Thoracic aorta (tissue), 2 donors: ENCODE measurements around the gene OR9Q2. TPM values are rescaled to one million over a fixed set of nuclear protein-coding genes. Genes with fewer than 3 reads are reported as not detected.

Experiments
- ATAC-seq: fragments of 150-250 bp; one replicate; pipeline ENCODE4 v1.8.0; 2017; ENCODE audit warnings: low read depth; ENCODE audit not compliant: insufficient number of reproducible peaks, low FRiP score
- DNase-seq: peaks from one replicate; pipeline ENCODE4 v3.0.0-alpha.2; 2020; ENCODE audit warnings: low spot score
- H3K27ac ChIP-seq, 2 donors: fragments of 200-600 bp; sonication (generic); 1 replicate in 1 of 2; 2 replicates in 1 of 2; pipeline ENCODE4 v1.5.1; 2016; ENCODE audit warnings: mild to moderate bottlenecking in 2 of 2, moderate library complexity in 2 of 2
- H3K27me3 ChIP-seq: fragments of 200-600 bp; sonication (generic); replicated peaks from 2 replicates; pipeline ENCODE4 v1.6.0; 2016; ENCODE audit warnings: mild to moderate bottlenecking; ENCODE audit not compliant: insufficient read depth
- H3K36me3 ChIP-seq: fragments of 200-600 bp; sonication (generic); one replicate; pipeline ENCODE4 v1.5.1; 2016
- H3K4me1 ChIP-seq, 2 donors: fragments of 200-600 bp; sonication (generic); 1 replicate in 1 of 2; 2 replicates in 1 of 2; pipeline versions ENCODE4 v1.5.1 to v1.6.0; 2016; ENCODE audit warnings: low read depth in 2 of 2, mild to moderate bottlenecking in 1 of 2; ENCODE audit not compliant: control insufficient read depth in 1 of 2
- H3K4me3 ChIP-seq: fragments of 200-600 bp; sonication (generic); 2 replicates; pipeline ENCODE4 v1.5.1; 2016; ENCODE audit warnings: mild to moderate bottlenecking
- H3K9me3 ChIP-seq: fragments of 200-600 bp; sonication (generic); 2 replicates; pipeline ENCODE4 v1.5.1; 2016
- total RNA-seq, 2 donors: library from RNA; depleted of rRNA; stranded (reverse); fragments of >200 nt; gene quantifications; one replicate each; pipeline versions ENCODE4 v1.1.0 to v1.2.3, GENCODE V29; 2016
- TF ChIP-seq, protein P1 (sequence below): fragments of 200-600 bp; sonication (generic); IDR thresholded peaks from one replicate; pipeline ENCODE4 v1.5.1; 2019; ENCODE audit warnings: antibody characterized with exemption

OR9Q2 gene
- total RNA-seq, 2 donors from 2014 or later: not detected

DNA sequence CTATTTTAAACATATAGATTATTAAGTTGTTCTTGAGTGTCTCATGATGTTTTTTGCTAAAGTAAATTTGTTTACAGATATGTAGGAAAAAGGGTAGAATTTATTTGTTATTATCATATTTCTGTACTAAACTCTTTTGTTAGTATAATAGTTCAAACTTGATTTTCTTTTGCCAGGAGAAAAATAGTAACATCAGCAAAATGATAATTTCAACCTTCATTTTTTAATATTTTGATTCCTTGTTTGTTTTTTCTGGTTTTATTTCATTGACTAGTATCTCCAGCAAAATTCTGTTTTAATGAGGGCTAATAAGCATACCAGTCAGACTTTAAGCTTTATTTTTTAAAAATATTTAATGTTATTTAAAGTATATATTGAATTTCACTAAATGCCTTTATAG is 27.6 kb downstream of the OR9Q2 start:
- no peak for DNase-seq
- H3K27me3 ChIP-seq: no peaks in the 10 kb centered on the region
- TF ChIP-seq, protein P1, sequence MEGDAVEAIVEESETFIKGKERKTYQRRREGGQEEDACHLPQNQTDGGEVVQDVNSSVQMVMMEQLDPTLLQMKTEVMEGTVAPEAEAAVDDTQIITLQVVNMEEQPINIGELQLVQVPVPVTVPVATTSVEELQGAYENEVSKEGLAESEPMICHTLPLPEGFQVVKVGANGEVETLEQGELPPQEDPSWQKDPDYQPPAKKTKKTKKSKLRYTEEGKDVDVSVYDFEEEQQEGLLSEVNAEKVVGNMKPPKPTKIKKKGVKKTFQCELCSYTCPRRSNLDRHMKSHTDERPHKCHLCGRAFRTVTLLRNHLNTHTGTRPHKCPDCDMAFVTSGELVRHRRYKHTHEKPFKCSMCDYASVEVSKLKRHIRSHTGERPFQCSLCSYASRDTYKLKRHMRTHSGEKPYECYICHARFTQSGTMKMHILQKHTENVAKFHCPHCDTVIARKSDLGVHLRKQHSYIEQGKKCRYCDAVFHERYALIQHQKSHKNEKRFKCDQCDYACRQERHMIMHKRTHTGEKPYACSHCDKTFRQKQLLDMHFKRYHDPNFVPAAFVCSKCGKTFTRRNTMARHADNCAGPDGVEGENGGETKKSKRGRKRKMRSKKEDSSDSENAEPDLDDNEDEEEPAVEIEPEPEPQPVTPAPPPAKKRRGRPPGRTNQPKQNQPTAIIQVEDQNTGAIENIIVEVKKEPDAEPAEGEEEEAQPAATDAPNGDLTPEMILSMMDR: no peak
- no peak for ATAC-seq
- H3K9me3 ChIP-seq: no peaks in the 10 kb centered on the region
- H3K27ac ChIP-seq: no peak overlapping the region
- H3K4me3 ChIP-seq: no peak overlapping the region
- no peaks in the 10 kb centered on the region for H3K4me1 ChIP-seq
- H3K36me3 ChIP-seq: no peaks in the 10 kb centered on the region

GRCh38 chr11:58222721-58223120 is 33.9 kb downstream of the OR9Q2 start:
- Histone ChIP-seq H3K27me3 (no peaks in the 10 kb centered on the region), H3K4me1 (no peaks in the 10 kb centered on the region), H3K9me3 (no peaks in the 10 kb centered on the region), H3K36me3 (no peaks in the 10 kb centered on the region), H3K27ac (no peak overlapping the region), H3K4me3 (no peak overlapping the region)
- TF ChIP-seq, protein P1: no peak
- DNase-seq: no peak
- ATAC-seq: no peak

DNA sequence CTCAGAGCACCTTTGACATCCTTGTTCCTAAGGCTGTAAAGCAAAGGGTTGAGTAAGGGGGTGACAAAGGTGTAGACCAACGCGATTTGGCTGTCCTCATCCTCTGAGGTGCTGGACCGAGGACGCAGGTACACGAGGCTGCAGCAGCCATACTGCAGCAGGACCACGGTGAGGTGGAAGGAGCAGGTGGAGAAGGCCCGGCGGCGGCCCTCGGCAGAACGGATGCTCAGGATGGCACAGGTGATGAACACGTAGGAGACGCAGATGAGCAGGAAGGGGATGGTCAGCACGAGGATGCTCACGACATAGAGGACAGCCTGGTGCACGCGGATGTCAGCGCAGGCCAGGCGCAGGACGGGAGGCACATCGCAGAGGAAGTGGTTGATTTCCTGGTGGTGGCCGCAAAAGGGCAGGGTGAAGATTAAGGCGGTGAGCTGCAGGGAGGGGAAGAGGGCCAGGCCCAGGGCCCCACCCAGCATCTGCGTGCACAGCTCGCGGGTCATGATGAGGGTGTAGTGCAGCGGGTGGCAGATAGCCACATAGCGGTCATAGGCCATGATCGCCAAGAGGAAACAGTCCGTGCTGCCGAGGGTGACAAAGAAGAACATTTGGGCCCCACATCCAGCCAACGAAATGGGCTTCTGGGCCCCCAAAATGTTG is 39.2 kb downstream of the OR9Q2 start:
- Histone ChIP-seq H3K4me1 (no peaks in the 10 kb centered on the region), H3K27me3 (no peaks in the 10 kb centered on the region), H3K4me3 (no peak overlapping the region), H3K9me3 (no peaks in the 10 kb centered on the region), H3K27ac (no peak overlapping the region), H3K36me3 (no peaks in the 10 kb centered on the region)
- no peak for DNase-seq
- ATAC-seq: no peak
- TF ChIP-seq, protein P1: no peak

Other genes with a start within 250 kb of the OR9Q2 start
- not detected for gene OR9Q1, start 165.2 kb upstream of the OR9Q2 start, total RNA-seq
- not detected for gene OR6Q1, start 158.1 kb upstream of the OR9Q2 start, total RNA-seq
- gene OR9I1, start 63.5 kb upstream of the OR9Q2 start, total RNA-seq: not detected
- not detected for gene OR1S2, start 15.1 kb downstream of the OR9Q2 start, total RNA-seq
- gene OR1S1, start 23.6 kb downstream of the OR9Q2 start, total RNA-seq: not detected
- not detected for gene OR10Q1, start 39.8 kb downstream of the OR9Q2 start, total RNA-seq
- not detected for gene OR10W1, start 79.2 kb downstream of the OR9Q2 start, total RNA-seq
- not detected for gene OR5B17, start 170.0 kb downstream of the OR9Q2 start, total RNA-seq
- not detected for gene OR5B3, start 217.8 kb downstream of the OR9Q2 start, total RNA-seq
- gene OR5B2, start 239.1 kb downstream of the OR9Q2 start, total RNA-seq: not detected